ENCODE results near the gene ST3GAL5.

The ST3GAL5 gene

GRCh38 chr2:85864654-85865053 is 24.1 kb downstream of the ST3GAL5 start:
- no peak for DNase-seq

- DNase-seq: no peak
Observed at GRCh38 chr2:85862426-85862825, 26.4 kb downstream of the ST3GAL5 start.

GRCh38 chr2:85861650-85862049 is 27.1 kb downstream of the ST3GAL5 start:
- no peak for DNase-seq

GRCh38 chr2:85861180-85861579 is 27.6 kb downstream of the ST3GAL5 start:
- peak; percentile 78 for DNase-seq

GRCh38 chr2:85858841-85859240 is 29.9 kb downstream of the ST3GAL5 start:
- DNase-seq: no peak

GRCh38 chr2:85854897-85855296 is 33.9 kb downstream of the ST3GAL5 start:
- DNase-seq: no peak

GRCh38 chr2:85854166-85854509 is 34.7 kb downstream of the ST3GAL5 start:
- DNase-seq: no peak

- DNase-seq: peak; percentile 72
Observed at GRCh38 chr2:85853499-85854165, 35.2 kb downstream of the ST3GAL5 start.

- peak; percentile 55 for DNase-seq
Observed at GRCh38 chr2:85852937-85853498, 35.8 kb downstream of the ST3GAL5 start.

GRCh38 chr2:85852152-85852840 is 36.5 kb downstream of the ST3GAL5 start:
- no peak for DNase-seq

GRCh38 chr2:85851253-85852151 is 37.3 kb downstream of the ST3GAL5 start:
- DNase-seq: no peak

GRCh38 chr2:85850451-85850850 is 38.3 kb downstream of the ST3GAL5 start:
- DNase-seq: no peak

GRCh38 chr2:85847051-85847588 is 41.7 kb downstream of the ST3GAL5 start:
- DNase-seq: peak; percentile 66

GRCh38 chr2:85846411-85846810 is 42.4 kb downstream of the ST3GAL5 start:
- no peak for DNase-seq

GRCh38 chr2:85844486-85844885 is 44.3 kb downstream of the ST3GAL5 start:
- peak; percentile 76 for DNase-seq

- DNase-seq: peak; percentile 61
Observed at GRCh38 chr2:85843543-85843942, 45.2 kb downstream of the ST3GAL5 start.

GRCh38 chr2:85840091-85840490 is 48.7 kb downstream of the ST3GAL5 start:
- DNase-seq: peak; percentile 58

- no peak for DNase-seq
Observed at GRCh38 chr2:85839461-85839860, 49.3 kb downstream of the ST3GAL5 start.

GRCh38 chr2:85838641-85839040 is 50.1 kb downstream of the ST3GAL5 start:
- DNase-seq: no peak

- no peak for DNase-seq
Observed at GRCh38 chr2:85838181-85838580, 50.6 kb downstream of the ST3GAL5 start.

GRCh38 chr2:85834466-85834865 is 54.3 kb downstream of the ST3GAL5 start:
- DNase-seq: no peak

GRCh38 chr2:85831735-85832134 is 57.1 kb downstream of the ST3GAL5 start:
- no peak for DNase-seq

GRCh38 chr2:85830645-85831044 is 58.1 kb downstream of the ST3GAL5 start:
- DNase-seq: no peak
